Ammon's horn (tissue), 1 donor: ENCODE data around the gene SLC6A6.

Experiments
- DNase-seq: peaks from one replicate; pipeline ENCODE4 v3.0.0-alpha.2; 2016; ENCODE audit warnings: low spot score

The SLC6A6 gene

DNA sequence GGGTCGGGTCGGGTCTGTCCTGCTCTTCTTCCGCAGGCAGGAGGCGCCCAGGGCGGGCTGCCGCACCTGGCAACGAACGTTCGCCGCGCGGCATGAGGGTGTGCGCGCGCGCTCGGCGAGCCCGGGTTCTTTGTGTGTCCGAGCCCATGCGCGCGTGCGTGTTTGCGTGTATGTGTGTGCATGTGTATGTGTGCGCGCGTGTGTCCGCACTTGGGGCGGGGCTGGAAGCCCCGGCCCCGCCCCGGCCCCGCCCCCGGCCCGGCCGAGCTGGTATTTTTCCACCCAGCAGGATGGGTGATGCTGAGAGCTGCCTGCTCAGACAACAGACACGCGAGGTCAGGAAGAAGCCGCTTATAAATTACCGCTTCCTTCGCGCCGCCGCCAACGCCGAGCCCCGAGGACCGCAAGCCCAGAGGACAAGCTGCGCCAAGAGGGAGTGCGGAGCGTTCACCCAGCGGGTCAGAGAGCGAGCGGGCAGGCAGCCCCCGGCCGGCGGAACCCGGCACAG, at the start of gene SLC6A6:
Gene SLC6A6, plus strand, starts transcription at position 303 of the 508 bp plus-strand sequence. CDS start 41,029 bp downstream, outside the sequence.
- DNase-seq, result peak; percentile 95

DNA sequence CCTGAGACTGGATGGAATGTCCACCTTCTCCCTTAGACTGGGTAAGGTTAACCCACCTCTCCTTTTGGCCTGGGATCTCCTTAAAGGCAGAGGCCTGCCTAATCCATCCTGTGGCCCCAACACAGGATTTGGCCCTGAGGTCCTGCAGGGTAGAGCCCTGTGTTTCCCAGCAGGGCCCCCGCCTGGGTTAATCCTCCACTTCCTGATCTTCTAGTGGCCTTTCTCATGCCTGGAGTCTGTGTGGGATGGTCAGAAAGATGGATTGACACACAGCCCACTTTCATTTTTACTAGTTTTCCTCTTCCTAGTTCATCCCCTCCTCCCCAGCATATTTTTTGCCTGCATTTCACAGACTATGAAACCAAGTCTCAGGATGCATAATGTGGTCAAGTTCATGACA, 48.9 kb upstream of the SLC6A6 start:
- DNase-seq, result no peak

DNA sequence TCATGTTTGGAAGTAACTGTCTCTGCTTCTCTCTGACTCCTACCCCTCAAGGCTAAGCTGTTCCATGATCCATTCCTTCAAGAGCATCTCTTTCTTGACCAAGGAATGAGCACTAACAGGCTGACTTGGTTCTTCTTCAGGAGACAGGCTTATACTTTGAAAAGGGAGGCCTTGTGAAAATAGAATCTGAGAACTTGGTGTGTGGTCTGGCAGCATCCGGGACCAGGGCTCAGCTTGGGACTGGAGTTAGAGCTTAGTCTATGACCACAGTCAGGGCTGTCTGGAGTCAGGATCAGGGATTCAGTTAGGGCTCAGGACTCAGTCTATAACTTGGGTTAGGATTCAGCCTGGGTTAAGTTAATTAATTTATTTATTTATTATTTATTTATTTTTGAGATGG, 44.9 kb upstream of the SLC6A6 start:
- DNase-seq, result no peak

DNA sequence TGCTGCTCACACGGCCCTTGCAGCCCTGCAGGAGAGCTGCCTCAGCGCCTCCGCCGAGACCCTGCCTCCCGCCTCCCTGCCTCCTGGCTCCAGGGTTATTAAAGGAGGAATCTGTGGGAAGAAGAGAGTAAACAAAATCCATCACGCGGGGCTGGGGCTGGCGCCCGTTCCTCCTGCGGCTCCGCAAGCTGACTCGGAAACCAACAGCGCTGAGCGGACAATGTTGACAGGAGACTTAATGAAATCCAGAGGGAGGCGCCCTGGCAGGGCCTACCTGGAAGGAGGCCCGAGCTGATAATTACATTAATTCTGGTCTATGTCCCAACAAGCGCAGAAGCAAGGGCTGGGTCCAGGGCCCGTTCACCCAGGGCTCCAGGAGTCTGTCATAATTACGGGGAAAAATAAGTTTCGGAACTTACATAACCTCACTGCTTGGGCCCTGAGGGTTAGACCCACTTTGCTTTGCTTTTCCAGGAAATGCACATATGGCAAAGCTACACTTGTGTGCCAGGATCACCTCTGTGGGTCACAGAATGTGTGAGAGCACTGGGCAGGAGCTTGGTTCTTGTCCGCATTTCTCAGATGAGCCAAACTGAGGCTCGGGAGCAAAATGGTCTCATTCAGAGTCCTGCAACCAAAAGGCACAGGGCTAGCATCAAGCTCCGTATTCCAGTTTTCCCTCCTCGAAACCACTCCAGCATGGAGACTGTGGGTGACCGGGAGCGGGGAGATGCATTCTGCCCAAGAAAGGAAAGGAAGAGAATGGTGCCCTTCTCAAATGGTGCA, 43.8 kb upstream of the SLC6A6 start:
- DNase-seq, result peak; percentile 20

DNA sequence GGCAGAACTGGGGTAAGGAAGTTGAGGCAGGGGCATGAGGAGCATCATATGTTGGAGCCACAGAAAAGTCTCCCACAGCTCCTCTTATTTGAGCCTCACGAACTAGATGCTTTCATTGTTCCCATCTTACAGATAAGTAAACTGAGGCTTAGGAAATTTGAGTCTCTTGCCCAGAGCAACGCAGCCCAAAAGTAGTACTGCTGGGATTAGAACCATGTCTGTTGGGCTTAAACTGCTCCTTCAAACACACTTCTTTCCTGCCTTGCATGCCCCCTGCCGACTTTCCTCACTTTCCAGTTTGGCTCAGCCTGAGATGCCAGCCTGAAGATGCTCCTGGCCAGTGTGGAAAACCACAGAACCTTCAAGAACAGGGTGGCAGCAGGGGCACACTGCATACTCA, 43.1 kb upstream of the SLC6A6 start:
- no peak for DNase-seq

DNA sequence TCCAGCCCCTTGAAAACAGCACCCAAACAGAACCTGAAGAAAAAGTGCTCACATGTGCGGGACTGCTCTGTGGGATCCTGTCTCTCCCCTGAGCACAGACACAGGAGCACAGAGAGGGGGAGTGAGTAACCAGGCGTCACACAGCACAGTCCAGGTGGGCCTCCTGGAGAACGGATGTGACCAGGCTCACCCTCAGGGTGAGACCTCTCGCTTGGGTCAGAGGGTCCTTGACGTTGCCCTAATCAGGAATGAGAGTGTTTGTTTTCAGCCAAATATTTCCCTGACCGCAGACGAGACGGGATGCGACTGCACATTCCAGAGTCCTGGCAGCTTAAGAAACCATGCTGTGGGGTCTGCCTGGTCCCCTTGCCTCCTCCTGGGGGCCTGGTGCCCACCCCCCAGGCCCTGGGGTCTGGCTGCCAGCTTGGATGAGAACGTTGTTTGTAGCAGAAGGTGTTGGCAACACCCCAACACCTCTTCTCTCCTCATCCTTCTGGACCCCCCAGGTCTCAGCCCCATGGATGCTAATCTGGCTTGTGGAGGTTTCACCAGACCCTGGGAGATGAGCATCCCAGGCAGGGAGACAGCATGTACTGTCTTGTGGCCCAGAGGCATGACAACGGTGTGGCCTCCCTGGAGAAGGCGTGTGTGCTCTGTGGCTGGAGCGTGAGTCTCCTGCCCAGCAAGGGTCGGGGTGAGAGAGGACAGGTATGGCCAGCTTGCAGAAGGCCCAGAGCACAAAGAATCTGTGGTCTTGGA, 42.1 kb upstream of the SLC6A6 start:
- no peak for DNase-seq

DNA sequence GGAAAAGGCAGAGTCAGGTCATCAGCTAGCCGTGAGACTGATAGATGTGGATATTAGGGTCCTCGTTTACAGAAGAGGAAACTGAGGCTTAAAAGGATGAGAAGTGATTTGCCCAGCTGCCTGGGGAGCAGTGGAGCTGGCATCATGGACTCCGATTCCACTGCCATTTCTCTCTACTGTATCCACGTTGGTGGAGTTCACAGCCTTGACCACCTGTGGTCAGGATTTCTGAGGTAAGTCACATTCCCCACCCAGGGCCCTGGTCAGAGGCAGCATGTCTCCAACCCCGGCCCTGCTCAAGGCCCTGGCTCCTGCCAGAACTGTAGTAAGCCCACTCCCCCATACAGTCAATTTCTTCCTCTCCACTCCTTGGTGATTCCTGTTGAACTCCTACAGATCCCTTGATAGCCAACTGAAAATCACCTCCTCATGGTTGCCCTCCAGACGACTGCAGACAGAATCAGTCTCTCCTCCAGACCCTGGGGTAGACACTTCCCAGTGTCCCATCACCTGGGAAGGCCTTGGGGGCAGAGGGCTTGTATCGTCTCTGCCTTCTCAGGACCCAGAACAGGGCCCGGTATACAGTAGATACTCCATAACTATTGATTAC, 41.2 kb upstream of the SLC6A6 start:
- DNase-seq, result no peak

DNA sequence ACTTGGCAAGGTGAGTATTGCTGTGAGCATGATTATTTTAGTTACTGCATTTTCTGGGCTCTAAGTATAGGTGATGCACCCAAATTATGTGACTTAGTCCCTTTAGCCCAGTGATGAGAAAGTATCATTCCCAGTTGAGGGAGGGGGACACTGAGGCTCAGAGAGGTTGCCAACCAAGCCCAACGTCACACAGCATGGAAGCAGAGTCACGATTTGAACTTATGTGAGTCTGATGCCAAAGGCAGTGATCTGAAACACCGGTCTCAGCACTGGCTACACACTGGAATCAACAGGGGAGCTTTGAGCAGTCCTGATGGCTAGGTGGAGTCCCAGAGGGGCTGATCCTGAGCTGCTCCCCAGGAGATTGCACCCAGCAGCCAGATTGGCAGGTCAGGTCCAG, 39.5 kb upstream of the SLC6A6 start:
- no peak for DNase-seq

DNA sequence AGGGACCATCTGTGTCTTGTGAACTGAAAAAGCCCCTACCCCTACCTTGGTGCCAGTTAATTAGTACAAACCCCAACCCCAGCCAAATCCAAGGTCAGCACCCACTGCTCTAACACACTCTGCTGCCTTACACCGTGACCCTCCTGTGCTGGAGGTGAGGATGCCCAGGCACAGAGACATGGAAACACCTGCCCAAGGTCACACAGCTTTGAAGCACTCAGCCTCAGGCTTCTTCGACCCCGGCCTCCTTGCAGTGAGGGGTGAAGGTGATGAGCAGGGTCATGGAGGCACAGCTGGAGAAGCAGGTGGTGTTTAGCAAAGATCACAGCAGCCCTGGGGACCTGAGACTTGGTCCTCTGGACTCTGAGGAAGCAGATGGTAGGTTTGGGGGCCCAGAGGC, 39.0 kb upstream of the SLC6A6 start:
- no peak for DNase-seq

DNA sequence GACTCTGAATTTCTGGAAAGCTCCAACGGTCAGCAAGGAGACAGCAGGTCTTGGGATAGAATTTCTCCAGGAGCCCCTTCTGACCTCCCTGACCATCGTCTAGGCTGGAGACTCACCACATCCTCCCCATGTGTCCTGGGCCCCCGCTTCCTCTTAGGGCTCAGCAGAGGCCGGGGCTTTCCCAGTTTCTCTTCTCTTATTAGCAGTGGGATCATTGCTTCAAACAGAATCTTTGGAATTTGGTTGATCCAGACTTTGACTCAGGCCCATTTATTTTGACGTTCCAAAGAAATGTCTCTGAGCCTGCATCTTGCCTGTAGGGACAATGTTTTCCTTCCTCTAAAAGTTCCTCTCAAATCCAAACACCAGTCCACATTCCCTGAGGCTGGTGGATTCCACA, 38.4 kb upstream of the SLC6A6 start:
- no peak for DNase-seq

DNA sequence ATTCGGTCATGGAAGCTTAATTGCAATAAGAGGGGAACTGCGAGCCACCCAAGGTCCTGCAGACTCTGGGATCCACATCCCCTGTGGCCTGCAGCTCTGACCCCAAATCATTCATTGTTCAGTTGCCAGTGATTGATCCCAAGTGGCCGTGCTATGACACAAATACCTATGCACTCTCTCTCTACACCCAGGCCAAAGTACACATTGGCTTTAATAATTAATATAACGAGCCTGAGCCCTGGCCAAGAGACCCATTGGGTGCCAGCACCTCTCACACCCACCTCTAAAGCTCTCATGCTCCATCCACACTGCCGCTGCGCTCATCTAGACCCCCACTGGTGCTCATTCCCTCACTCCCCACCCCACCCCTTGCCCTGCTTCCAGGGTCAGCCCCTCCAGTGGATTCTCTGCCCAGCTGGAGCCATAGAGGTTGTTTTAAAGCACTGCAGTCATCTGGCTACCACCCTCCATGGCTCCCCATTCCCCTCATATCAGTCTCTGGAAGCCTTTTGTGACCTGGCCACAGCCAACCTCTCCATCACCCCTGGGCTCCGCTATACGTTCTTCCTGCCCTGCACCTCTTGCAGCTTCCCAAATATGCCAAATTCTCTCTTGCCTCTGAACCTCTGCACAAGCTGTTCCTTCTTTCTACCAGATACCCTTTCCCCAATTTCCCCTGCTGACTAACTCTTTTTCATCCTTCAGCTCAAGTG, 37.7 kb upstream of the SLC6A6 start:
- no peak for DNase-seq

DNA sequence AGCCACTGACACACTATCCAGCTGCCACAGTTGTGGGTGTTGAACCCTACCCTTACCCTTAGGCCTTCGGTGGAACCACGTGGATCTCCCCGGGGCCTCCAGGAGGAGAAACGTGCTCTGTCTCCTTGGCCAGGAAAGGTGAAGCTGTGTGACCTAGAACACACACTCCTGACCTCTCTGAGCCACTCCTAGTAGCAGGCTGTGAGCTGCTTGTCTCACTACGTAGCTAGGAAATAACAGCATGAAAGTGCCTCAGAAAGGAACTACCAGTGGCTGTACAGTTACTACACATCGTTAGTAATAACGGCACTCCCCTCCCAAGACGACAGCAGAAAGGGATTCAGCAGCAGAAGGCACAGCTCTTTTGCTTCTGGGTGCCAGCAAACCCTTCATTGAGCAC, 36.2 kb upstream of the SLC6A6 start:
- no peak for DNase-seq

DNA sequence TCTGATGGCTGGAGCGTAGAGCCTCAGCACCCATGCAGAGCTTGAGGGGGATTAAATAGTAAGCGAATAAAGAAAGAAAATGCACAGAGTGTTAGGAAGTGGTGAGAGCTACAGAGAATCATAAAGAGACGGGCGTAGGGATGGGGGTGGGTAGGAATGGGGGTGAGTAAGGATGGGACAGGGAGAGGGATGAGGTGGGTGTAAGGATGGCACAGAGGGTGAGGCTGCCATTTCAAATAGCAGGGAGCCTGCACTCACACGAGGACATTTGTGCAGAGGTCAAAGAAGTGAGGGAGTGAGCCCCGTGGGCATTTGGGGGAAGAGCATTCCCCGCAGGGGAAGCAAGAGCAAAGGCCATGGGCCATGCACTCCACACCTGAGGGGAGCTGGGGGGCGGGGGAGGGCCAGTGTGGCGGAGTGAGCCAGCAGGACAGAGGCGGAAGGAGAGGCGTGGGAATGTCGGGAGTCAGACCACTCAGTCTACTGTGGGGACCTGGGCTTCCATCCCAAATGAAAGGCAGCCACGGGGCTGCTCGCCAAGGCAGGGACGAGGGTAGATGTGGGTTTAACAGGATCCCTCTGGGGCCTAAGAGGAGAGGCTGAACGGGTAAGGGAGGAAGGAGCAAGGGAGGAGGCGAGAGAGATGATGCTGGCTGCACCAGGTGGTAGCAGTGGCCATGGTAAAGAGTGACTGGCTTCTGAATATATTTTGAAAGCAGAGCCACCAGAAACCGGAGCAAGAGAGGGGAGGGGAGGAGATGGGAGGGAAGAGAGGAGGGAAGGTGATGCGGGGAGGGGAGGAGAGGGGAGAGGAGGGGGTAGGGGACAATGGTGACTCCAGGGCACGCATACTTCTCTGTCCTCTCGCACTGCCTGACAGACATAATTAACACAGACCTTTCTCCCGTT, 35.2 kb upstream of the SLC6A6 start:
- no peak for DNase-seq

DNA sequence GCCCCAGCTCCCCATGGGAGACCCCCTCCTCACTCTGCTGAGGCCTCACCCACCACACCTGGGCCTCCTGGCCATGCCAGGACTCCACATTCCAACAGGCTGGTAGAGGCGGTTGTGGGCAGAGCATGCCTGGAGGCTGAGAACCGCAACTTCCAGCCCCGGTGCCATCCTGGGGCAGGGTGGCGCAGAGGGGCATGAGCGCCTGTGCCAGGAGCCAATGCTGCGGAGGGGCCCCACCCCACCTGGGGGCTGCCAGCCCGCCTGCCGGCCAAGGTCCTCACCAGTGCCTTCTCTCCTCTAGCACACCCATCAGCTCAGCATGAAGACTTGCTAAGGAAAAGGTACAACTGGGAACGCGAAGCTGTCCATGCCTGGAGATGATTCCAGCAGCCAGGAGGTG, 34.3 kb upstream of the SLC6A6 start:
- DNase-seq, result no peak

DNA sequence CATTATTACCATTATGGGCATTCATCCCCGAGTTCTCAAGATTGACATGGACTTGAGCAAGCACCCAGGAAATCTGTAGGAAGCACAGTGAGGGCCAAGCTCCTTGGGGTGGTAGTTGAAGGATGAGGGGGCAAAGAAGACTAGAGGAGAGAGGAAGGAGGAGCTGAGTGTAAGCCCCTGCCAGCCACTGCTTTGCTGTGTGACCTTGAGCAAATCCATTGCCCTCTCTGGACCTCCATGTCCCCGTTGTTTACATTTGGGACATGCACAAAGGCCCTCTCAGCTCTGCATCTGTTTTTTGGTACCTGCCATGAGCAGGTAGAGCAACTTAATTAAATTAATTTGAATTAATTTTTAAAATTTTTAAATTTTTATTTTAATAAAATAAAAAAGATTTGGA, 33.5 kb upstream of the SLC6A6 start:
- no peak for DNase-seq

DNA sequence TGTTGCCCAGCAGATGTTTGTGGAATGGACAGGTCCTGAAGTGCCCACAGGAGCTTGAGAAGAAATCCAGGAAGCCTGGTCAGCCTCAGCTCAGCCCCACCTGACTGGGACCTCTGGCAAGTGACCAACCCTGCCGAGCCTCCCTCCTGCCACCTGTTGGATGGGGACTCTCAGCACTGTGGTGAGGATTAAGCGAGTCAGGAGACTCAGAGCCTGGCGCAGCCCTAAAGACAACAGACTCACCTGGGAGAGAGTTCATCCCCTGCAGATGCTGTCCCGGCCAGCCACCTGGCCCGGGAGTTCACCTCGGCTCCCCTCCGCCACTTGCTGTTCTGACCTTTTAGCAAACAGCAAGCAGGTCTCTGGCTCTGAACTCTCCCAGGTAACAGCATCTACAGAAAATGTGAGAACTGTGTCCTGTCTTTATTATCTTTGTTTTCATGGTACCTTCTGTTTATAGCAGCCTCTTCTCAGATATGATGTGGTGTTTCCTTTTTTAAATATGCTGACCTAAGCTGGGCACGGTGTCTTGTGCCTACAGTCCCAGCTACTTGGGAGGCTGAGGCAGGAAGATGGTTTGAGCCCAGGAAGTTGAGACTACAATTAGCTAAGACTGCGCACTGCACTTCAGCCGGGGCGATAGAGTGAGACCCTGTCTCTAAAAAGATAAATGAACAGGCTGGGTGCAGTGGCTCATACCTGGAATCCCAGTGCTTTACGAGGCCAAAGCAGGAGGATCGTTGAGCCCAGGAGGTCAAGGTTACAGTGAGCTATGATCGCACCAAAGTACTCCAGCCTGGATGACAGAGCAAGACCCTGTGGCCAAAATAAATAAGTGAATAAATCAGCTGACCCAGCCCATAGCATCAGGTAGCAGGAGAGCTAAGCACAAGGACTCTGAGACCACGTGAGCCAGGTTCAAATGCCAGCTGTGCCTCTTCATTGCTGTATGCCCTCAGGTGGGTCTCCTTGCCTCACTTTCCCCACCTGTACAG, 32.4 kb upstream of the SLC6A6 start:
- no peak for DNase-seq

DNA sequence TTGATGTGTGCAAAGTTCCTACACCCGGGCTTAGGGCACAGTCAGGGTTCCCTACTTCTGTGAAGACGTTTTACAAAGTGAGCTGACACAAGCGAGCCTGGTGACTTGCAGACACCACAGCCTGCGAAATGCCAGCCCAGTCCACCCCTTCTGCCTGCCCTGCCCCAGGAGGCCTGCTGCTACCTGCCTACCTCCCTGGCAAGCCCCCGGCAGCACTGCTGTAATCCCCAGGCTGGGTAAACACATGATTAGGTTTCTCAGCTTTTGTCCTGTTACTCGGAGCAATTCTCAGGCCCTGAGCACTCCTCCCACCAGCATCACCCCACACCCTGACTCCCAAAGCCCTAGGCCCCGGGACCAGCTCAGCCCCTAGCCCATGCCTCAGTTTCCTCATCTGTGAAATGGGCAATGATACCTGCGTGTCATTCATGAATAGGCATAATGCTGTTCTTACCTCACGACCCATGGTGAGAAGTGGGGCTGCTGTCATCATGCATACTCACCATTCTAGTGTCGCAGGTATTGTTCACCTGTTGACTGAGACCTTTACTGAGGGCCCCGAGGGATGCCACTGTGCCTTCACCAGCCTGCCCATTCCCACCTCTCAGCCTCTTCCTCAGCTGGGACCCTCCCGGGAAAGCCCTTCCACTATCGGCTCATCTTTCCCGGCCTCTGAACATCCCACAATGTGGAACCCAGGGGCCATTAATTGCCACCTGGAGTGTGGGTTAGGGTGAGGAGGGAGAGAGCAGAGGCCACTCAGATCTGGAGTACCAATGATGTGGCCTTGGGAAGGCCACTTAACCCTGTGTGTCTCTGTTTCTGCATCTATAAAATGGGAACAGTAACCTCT, 31.5 kb upstream of the SLC6A6 start:
- DNase-seq, result no peak

DNA sequence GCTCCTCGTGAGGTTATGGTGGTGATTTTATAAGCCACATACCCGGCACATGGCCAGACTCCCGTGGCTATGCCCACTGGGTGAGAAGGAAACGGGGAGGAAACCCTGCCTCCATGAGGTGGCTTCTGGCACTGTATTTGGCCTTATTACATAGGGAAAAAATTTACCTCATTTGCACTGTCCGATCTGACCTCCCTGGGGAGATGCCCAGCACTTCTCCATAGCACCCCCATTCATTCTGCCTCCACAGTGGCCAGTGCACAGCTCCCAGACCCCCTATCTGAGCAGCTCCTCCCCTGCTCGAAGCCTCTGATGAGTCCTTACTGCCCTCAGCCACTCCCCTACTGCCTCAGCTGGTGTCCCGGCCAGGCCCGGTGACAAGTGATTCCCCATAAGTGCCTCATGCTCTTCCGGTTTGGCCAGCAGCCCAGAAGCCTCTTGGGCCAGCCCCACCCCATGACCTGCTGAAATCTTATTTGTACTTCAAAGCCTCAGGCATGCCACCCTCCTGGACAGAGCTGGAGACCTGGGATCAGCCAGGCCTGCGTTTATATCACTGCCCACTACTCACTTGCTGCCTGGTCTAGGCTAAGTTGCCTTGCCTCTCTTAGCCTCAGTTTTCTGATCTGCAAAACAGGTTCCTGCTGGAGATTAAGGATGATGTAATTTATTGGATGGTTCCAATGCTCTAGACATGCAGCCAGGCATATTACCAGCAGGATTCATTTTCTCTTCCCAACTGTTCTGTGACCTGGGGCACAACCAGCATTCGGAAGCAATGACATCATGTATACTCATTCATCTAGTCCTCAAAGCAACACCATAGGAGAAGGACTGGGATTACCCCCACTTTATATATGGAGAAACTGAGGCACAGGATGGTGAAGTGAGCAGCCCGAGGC, 30.6 kb upstream of the SLC6A6 start:
- DNase-seq, result peak; percentile 17
